Measurements from ENCODE around the gene PHAF1. TPM values are rescaled to one million over a fixed set of nuclear protein-coding genes. Genes with fewer than 3 reads are reported as not detected.

Gene PHAF1
- total and polyA plus RNA-seq, 12 donors, result 9.0 to 27.4 (median 14.0) TPM

GRCh38 chr16:67188323-67188722 lies 78.6 kb downstream of the PHAF1 start:
- peaks cover 23 to 40% of the 10 kb centered on the region in 2 donors for H3K4me1 ChIP-seq (replicated peaks in 1 of 2)
- DNase-seq, result no peak
- H3K27ac ChIP-seq, result no peak overlapping the region
- no peaks in the 10 kb centered on the region for H3K36me3 ChIP-seq (replicated peaks in 1 of 2)
- no peaks in the 10 kb centered on the region for H3K9me3 ChIP-seq (replicated peaks in 1 of 3)
- H3K4me3 ChIP-seq, result no peak overlapping the region
- H3K27me3 ChIP-seq, result no peaks in the 10 kb centered on the region
- TF ChIP-seq, protein P1, sequence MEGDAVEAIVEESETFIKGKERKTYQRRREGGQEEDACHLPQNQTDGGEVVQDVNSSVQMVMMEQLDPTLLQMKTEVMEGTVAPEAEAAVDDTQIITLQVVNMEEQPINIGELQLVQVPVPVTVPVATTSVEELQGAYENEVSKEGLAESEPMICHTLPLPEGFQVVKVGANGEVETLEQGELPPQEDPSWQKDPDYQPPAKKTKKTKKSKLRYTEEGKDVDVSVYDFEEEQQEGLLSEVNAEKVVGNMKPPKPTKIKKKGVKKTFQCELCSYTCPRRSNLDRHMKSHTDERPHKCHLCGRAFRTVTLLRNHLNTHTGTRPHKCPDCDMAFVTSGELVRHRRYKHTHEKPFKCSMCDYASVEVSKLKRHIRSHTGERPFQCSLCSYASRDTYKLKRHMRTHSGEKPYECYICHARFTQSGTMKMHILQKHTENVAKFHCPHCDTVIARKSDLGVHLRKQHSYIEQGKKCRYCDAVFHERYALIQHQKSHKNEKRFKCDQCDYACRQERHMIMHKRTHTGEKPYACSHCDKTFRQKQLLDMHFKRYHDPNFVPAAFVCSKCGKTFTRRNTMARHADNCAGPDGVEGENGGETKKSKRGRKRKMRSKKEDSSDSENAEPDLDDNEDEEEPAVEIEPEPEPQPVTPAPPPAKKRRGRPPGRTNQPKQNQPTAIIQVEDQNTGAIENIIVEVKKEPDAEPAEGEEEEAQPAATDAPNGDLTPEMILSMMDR (IDR thresholded peaks at IDR 0.05), result no peak
- no peak for TF ChIP-seq POLR2A (IDR thresholded peaks at IDR 0.05)
- intact Hi-C loops (cut with DNase I), result no loop called here
- 71 to 84% (median 80%) methylated on average over 4 of the region's 4 CpGs for WGBS, 4 donors

- 60 to 96% (median 92%) methylated on average over 1 to 15 of the region's 15 CpGs for WGBS, 4 donors
- intact Hi-C loops (cut with DNase I), result no loop called here
- no peak overlapping the region for H3K27ac ChIP-seq
- no peak for DNase-seq
- peaks cover 25 to 44% of the 10 kb centered on the region in 2 donors for H3K4me1 ChIP-seq (replicated peaks in 1 of 2)
- no peaks in the 10 kb centered on the region for H3K9me3 ChIP-seq (replicated peaks in 1 of 3)
- TF ChIP-seq POLR2A (IDR thresholded peaks at IDR 0.05), result no peak
- TF ChIP-seq, protein P1 (IDR thresholded peaks at IDR 0.05), result no peak
- no peaks in the 10 kb centered on the region for H3K27me3 ChIP-seq
- H3K36me3 ChIP-seq (replicated peaks in 1 of 2), result peaks cover 0 to 4% of the 10 kb centered on the region in 2 donors
- H3K4me3 ChIP-seq, result no peak overlapping the region
These were observed 79.1 kb downstream of the PHAF1 start for GRCh38 chr16:67188798-67189197.

DNA sequence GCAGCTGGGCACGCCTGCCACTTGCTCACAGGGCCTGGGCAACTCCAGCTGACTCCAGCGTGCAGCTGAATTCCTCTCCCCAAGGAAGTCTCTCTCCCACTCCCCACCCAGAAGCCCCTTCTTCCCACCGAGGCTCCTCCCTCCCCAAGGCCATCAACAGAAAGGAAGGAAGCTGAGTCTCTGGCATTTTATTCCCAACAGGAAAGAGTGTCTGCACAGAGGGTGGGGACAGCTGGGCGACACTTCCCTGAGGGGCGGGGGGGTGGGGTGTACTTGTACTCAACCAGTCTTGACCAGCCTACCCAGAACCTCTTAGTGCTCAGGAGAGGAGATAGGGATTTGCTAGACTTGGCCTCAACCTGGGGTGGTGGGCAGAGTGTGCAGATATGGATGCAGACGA lies 80.3 kb downstream of the PHAF1 start, which contains the start of gene EXOC3L1:
Gene EXOC3L1, minus strand, starts transcription at position 96 of the 400 bp plus-strand sequence. CDS start 460 bp downstream, outside the sequence.
- TF ChIP-seq POLR2A (IDR thresholded peaks at IDR 0.05), result no peak
- TF ChIP-seq, protein P1 (IDR thresholded peaks at IDR 0.05), result no peak
- H3K4me1 ChIP-seq (replicated peaks in 1 of 2), result peaks cover 16 to 37% of the 10 kb centered on the region in 2 donors

DNA sequence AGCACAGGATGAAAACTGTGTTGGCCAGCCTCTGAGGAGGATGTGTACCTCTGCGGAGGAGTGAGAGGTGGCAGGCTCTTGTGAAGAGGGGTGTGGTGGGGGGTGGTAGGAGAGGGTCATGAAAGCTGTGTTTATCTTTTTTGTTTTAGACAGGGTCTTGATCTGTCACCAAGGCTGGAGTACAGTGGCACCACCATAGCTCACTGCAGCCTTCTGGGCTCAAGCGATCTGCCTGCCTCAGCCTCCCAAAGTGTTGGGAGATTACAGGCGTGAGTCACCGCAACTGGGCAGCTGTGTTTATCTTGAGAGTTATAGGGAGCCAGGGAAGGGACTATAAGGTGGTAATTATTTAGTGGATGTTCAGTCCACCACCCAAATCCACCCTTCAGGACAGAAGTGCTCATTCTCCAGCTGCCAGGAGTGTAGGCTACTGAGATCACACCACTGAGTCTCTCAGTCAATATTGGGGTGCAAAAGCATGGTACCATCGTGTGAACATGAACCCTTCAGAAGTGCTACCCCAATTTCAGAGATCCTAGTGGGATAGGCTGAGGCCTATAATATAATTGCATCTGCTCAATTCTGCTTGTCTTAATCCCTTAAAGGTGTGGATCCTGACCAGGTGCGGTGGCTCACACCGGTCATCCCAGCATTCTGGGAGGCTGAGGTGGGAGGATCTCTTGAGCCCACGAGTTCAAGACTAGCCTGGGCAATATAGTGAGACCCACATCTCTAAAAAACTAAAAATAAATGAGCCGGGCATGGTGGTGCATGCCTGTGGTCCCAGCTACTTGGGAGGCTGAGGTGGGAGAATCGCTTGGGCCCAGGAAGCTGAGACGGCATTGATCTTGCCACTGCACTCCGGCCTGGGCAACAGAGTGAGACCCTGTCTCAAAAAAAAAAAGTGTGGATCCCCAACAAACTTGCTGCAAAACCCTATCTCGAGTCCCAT lies 81.0 kb downstream of the PHAF1 start:
- intact Hi-C loops (cut with DNase I), result no loop called here
- Histone ChIP-seq H3K27me3 (no peaks in the 10 kb centered on the region), H3K27ac (peak overlapping the region in 1 of 5 donors; percentile 57), H3K36me3 (replicated peaks in 1 of 2) (peaks cover 0 to 24% of the 10 kb centered on the region in 2 donors), H3K4me3 (peak overlapping the region in 1 of 4 donors; percentile 19), H3K9me3 (replicated peaks in 1 of 3) (no peaks in the 10 kb centered on the region), H3K4me1 (replicated peaks in 1 of 2) (peaks cover 11 to 30% of the 10 kb centered on the region in 2 donors)
- 65 to 73% (median 72%) methylated on average over 12 to 13 of the region's 13 CpGs for WGBS, 4 donors
- DNase-seq, result no peak
- no peak for TF ChIP-seq POLR2A (IDR thresholded peaks at IDR 0.05)
- TF ChIP-seq, protein P1 (IDR thresholded peaks at IDR 0.05), result no peak

More for the DNA sequence above, 80.3 kb downstream of the PHAF1 start, which contains the start of gene EXOC3L1:
- peak within 1 kb of the TSS in 1 of 4 donors; percentile 19 for H3K4me3 ChIP-seq
- intact Hi-C loops (cut with DNase I), result no loop called here
- DNase-seq, result no peak
- H3K27ac ChIP-seq, result peak within 1 kb of the TSS in 1 of 5 donors; percentile 57
- no peaks in the 10 kb centered on the region for H3K9me3 ChIP-seq (replicated peaks in 1 of 3)
- no peaks in the 10 kb centered on the region for H3K27me3 ChIP-seq
- peaks cover 0 to 17% of the 10 kb centered on the region in 2 donors for H3K36me3 ChIP-seq (replicated peaks in 1 of 2)
- WGBS, 4 donors, result 21 to 75% (median 35%) methylated on average over 1 to 6 of the region's 6 CpGs

All from adrenal gland (tissue), 12 donors.